ENCODE data around the gene JARID2.

The JARID2 gene

GRCh38 chr6:15533379-15534026 is 287.6 kb downstream of the JARID2 start:
- Histone ChIP-seq H3F3A (ENCODE audit: insufficient read depth, low read length) (no peaks in the 10 kb centered on the region), H3K27me3 (ENCODE audit: insufficient read depth, low read length) (no peaks in the 10 kb centered on the region), H3K9me2 (ENCODE audit: low read depth, low read length) (no peaks in the 10 kb centered on the region), H3K4me1 (ENCODE audit: insufficient read depth, low read length, severe bottlenecking) (no peaks in the 10 kb centered on the region), H3K9me3 (ENCODE audit: low read length) (no peaks in the 10 kb centered on the region), H2AFZ (ENCODE audit: low read length) (no peak overlapping the region), H3K4me3 (ENCODE audit: low read depth, low read length, poor library complexity, severe bottlenecking) (no peak overlapping the region), H3K9ac (ENCODE audit: low read length) (no peak overlapping the region), H3K27ac (ENCODE audit: low read depth, low read length, poor library complexity, severe bottlenecking) (no peak overlapping the region), H3K79me2 (ENCODE audit: insufficient read depth, low read length) (no peaks in the 10 kb centered on the region), H3K36me3 (ENCODE audit: insufficient read depth, low read length) (peaks cover 37% of the 10 kb centered on the region), H4K20me1 (ENCODE audit: insufficient read depth, low read length) (no peaks in the 10 kb centered on the region), H3K4me2 (ENCODE audit: low read length) (no peak overlapping the region)
- TF ChIP-seq EZH2 (IDR thresholded peaks at IDR 0.05; ENCODE audit: borderline replicate concordance, low read length) (no peak), CTCF (IDR thresholded peaks at IDR 0.05; ENCODE audit: low read length) (no peak)

- TF ChIP-seq EZH2 (IDR thresholded peaks at IDR 0.05; ENCODE audit: borderline replicate concordance, low read length) (no peak), CTCF (IDR thresholded peaks at IDR 0.05; ENCODE audit: low read length) (no peak)
- Histone ChIP-seq H3K27ac (ENCODE audit: low read depth, low read length, poor library complexity, severe bottlenecking) (no peak overlapping the region), H3K36me3 (ENCODE audit: insufficient read depth, low read length) (peaks cover 22% of the 10 kb centered on the region; the same call in 1 of the 2 replicates)
Observed at GRCh38 chr6:15534974-15535373, 289.1 kb downstream of the JARID2 start.

GRCh38 chr6:15535495-15536197 is 289.8 kb downstream of the JARID2 start:
- no peaks in the 10 kb centered on the region for H4K20me1 ChIP-seq (ENCODE audit: insufficient read depth, low read length)
- H2AFZ ChIP-seq (ENCODE audit: low read length), result no peak overlapping the region
- no peak overlapping the region for H3K4me2 ChIP-seq (ENCODE audit: low read length)
- no peaks in the 10 kb centered on the region for H3F3A ChIP-seq (ENCODE audit: insufficient read depth, low read length)
- no peaks in the 10 kb centered on the region for H3K9me2 ChIP-seq (ENCODE audit: low read depth, low read length)
- H3K79me2 ChIP-seq (ENCODE audit: insufficient read depth, low read length), result no peaks in the 10 kb centered on the region
- no peak overlapping the region for H3K27ac ChIP-seq (ENCODE audit: low read depth, low read length, poor library complexity, severe bottlenecking)
- H3K36me3 ChIP-seq (ENCODE audit: insufficient read depth, low read length), result peaks cover 15% of the 10 kb centered on the region; the same call in 1 of the 2 replicates
- H3K4me3 ChIP-seq (ENCODE audit: low read depth, low read length, poor library complexity, severe bottlenecking), result no peak overlapping the region
- no peaks in the 10 kb centered on the region for H3K4me1 ChIP-seq (ENCODE audit: insufficient read depth, low read length, severe bottlenecking)
- no peak overlapping the region for H3K9ac ChIP-seq (ENCODE audit: low read length)
- no peaks in the 10 kb centered on the region for H3K27me3 ChIP-seq (ENCODE audit: insufficient read depth, low read length)
- no peaks in the 10 kb centered on the region for H3K9me3 ChIP-seq (ENCODE audit: low read length)
- TF ChIP-seq EZH2 (IDR thresholded peaks at IDR 0.05; ENCODE audit: borderline replicate concordance, low read length) (no peak), CTCF (IDR thresholded peaks at IDR 0.05; ENCODE audit: low read length) (no peak)

More at GRCh38 chr6:15534974-15535373, 289.1 kb downstream of the JARID2 start:
- no peak overlapping the region for H3K9ac ChIP-seq (ENCODE audit: low read length)
- no peaks in the 10 kb centered on the region for H3K9me2 ChIP-seq (ENCODE audit: low read depth, low read length)
- H3K9me3 ChIP-seq (ENCODE audit: low read length), result no peaks in the 10 kb centered on the region
- H4K20me1 ChIP-seq (ENCODE audit: insufficient read depth, low read length), result no peaks in the 10 kb centered on the region
- H3K79me2 ChIP-seq (ENCODE audit: insufficient read depth, low read length), result no peaks in the 10 kb centered on the region
- H3K27me3 ChIP-seq (ENCODE audit: insufficient read depth, low read length), result no peaks in the 10 kb centered on the region
- H3K4me3 ChIP-seq (ENCODE audit: low read depth, low read length, poor library complexity, severe bottlenecking), result no peak overlapping the region
- no peaks in the 10 kb centered on the region for H3F3A ChIP-seq (ENCODE audit: insufficient read depth, low read length)
- no peak overlapping the region for H2AFZ ChIP-seq (ENCODE audit: low read length)
- H3K4me1 ChIP-seq (ENCODE audit: insufficient read depth, low read length, severe bottlenecking), result no peaks in the 10 kb centered on the region
- H3K4me2 ChIP-seq (ENCODE audit: low read length), result no peak overlapping the region

Data from OCI-LY1 (cell line).